NCI-H2171 treated with DMSO at 0.1 percent for 48 hours (cell line): ENCODE data around the gene TCHHL1.

Experiments used
- DNase-seq: peaks from one replicate; lab custom pipeline; 2025; lab: John Stamatoyannopoulos, UW

The TCHHL1 gene

GRCh38 chr1:152089014-152089674, at the start of gene TCHHL1:
Gene TCHHL1 (minus strand): TSS chr1:152089064. CDS start chr1:152088143, 921 bp downstream.
- no peak for DNase-seq

GRCh38 chr1:152137215-152137614, 48.4 kb upstream of the TCHHL1 start:
- DNase-seq: no peak

- no peak for DNase-seq
Measured at GRCh38 chr1:152130186-152130585, 41.3 kb upstream of the TCHHL1 start.

- DNase-seq: no peak
Measured at GRCh38 chr1:152127673-152128072, 38.8 kb upstream of the TCHHL1 start.

GRCh38 chr1:152125834-152126443, 37.1 kb upstream of the TCHHL1 start:
- DNase-seq: no peak

GRCh38 chr1:152118915-152119314, 30.1 kb upstream of the TCHHL1 start:
- DNase-seq: no peak

GRCh38 chr1:152115344-152115743, 26.5 kb upstream of the TCHHL1 start, which contains the start of gene TCHH:
Gene TCHH (minus strand): TSS chr1:152115444. CDS start chr1:152114080, 1,364 bp downstream.
- no peak for DNase-seq

GRCh38 chr1:152112885-152113432, 24.1 kb upstream of the TCHHL1 start:
- no peak for DNase-seq

- DNase-seq: peak; percentile 68
Measured at GRCh38 chr1:152112101-152112884, 23.4 kb upstream of the TCHHL1 start.

GRCh38 chr1:152111515-152111968, 22.7 kb upstream of the TCHHL1 start:
- DNase-seq: peak; percentile 84

- DNase-seq: peak; percentile 77
Measured at GRCh38 chr1:152110860-152111514, 22.1 kb upstream of the TCHHL1 start.

GRCh38 chr1:152110365-152110859, 21.5 kb upstream of the TCHHL1 start:
- DNase-seq: peak; percentile 76

- no peak for DNase-seq
Measured at GRCh38 chr1:152109998-152110294, 21.1 kb upstream of the TCHHL1 start.

GRCh38 chr1:152109231-152109997, 20.6 kb upstream of the TCHHL1 start:
- no peak for DNase-seq

GRCh38 chr1:152108882-152109222, 20.0 kb upstream of the TCHHL1 start:
- DNase-seq: no peak

- DNase-seq: no peak
Measured at GRCh38 chr1:152107984-152108881, 19.4 kb upstream of the TCHHL1 start.

- DNase-seq: no peak
Measured at GRCh38 chr1:152107031-152107983, 18.4 kb upstream of the TCHHL1 start.

GRCh38 chr1:152104854-152105253, 16.0 kb upstream of the TCHHL1 start:
- no peak for DNase-seq

GRCh38 chr1:152096931-152097330, 8.1 kb upstream of the TCHHL1 start:
- no peak for DNase-seq
